Measurements from ENCODE around the gene SOX30.

Gene SOX30

DNA sequence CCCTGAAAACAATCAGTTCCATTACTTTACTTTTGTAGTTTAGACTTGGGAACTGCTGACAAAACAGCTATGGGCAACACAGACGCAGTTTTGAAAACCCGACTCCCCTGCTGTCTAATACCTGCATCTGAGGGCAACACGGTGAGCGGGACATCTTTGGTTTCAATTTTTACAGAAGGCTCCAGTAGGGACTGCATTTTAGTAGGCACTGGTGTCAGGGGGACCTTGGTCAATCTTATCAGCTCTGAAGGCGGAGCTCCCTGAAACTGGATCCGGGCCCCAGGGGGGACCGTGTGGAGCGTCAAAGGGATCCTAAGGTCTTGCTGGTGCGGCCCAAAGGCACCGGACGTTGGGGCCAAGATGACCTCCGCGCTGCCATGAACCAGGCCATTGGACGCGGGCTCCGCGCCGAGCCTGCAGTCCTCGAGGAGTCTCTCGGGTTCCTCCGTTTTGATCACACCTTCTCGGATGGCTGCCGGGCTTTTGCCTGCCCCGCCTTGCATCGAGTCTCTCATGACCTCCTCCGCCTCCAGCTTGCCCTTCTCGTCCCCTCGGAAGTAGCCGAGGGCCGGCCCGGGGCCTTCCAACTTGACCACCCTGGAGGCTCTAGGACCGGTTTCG, 1.1 kb downstream of the SOX30 start:
- H3K27me3 ChIP-seq (replicated peaks): no peaks in the 10 kb centered on the region
- DNase-seq: no peak
- no peak overlapping the region for H3K4me3 ChIP-seq (ENCODE audit: low read depth, low read length)
- in situ Hi-C loops (cut with HindIII; ENCODE audit: low pct_ligation_motif_present, low sequenced_read_pairs): no loop called here
- TF ChIP-seq CTCF (IDR thresholded peaks at IDR 0.05; ENCODE audit: low read depth, low read length, missing control alignments): no peak
- H3K27ac ChIP-seq: no peak overlapping the region
- no peaks in the 10 kb centered on the region for H3K36me3 ChIP-seq (replicated peaks)

GRCh38 chr5:157649101-157649500, 3.1 kb downstream of the SOX30 start:
- Histone ChIP-seq H3K27me3 (replicated peaks) (no peaks in the 10 kb centered on the region), H3K36me3 (replicated peaks) (no peaks in the 10 kb centered on the region), H3K4me3 (ENCODE audit: low read depth, low read length) (no peak overlapping the region), H3K27ac (no peak overlapping the region)
- in situ Hi-C loops (cut with HindIII; ENCODE audit: low pct_ligation_motif_present, low sequenced_read_pairs): no loop called here
- DNase-seq: no peak
- TF ChIP-seq CTCF (IDR thresholded peaks at IDR 0.05; ENCODE audit: low read depth, low read length, missing control alignments): no peak

GRCh38 chr5:157648275-157648990, 3.8 kb downstream of the SOX30 start:
- Histone ChIP-seq H3K4me3 (ENCODE audit: low read depth, low read length) (no peak overlapping the region), H3K27me3 (replicated peaks) (no peaks in the 10 kb centered on the region), H3K27ac (no peak overlapping the region), H3K36me3 (replicated peaks) (no peaks in the 10 kb centered on the region)
- in situ Hi-C loops (cut with HindIII; ENCODE audit: low pct_ligation_motif_present, low sequenced_read_pairs): no loop called here
- TF ChIP-seq CTCF (IDR thresholded peaks at IDR 0.05; ENCODE audit: low read depth, low read length, missing control alignments): no peak
- no peak for DNase-seq

- in situ Hi-C loops (cut with HindIII; ENCODE audit: low pct_ligation_motif_present, low sequenced_read_pairs): no loop called here
- H3K27me3 ChIP-seq (replicated peaks): no peaks in the 10 kb centered on the region
- DNase-seq: no peak
- TF ChIP-seq CTCF (IDR thresholded peaks at IDR 0.05; ENCODE audit: low read depth, low read length, missing control alignments): no peak
- no peak overlapping the region for H3K4me3 ChIP-seq (ENCODE audit: low read depth, low read length)
- H3K27ac ChIP-seq: no peak overlapping the region
- no peaks in the 10 kb centered on the region for H3K36me3 ChIP-seq (replicated peaks)
Observed at GRCh38 chr5:157640406-157641066, 11.7 kb downstream of the SOX30 start.

- TF ChIP-seq CTCF (IDR thresholded peaks at IDR 0.05; ENCODE audit: low read depth, low read length, missing control alignments): no peak
- Histone ChIP-seq H3K36me3 (replicated peaks) (no peaks in the 10 kb centered on the region), H3K4me3 (ENCODE audit: low read depth, low read length) (no peak overlapping the region), H3K27me3 (replicated peaks) (no peaks in the 10 kb centered on the region), H3K27ac (no peak overlapping the region)
- in situ Hi-C loops (cut with HindIII; ENCODE audit: low pct_ligation_motif_present, low sequenced_read_pairs): no loop called here
- DNase-seq: no peak
Observed at GRCh38 chr5:157630341-157630740, 21.9 kb downstream of the SOX30 start.
